Esophagus mucosa (tissue), 1 donor: ENCODE measurements around the gene CPZ. TPM values are rescaled to one million over a fixed set of nuclear protein-coding genes. Genes with fewer than 3 reads are reported as not detected.
A peak's percentile ranks its signal among the peaks of the same experiment; 100 is the strongest.
"Not testable (repeated sequence)": the region's sequence is repeated elsewhere in the genome, so short reads cannot be mapped to it uniquely, and the experiment has no call there.

Experiments used
- ATAC-seq: fragments of 200-7000 bp; cut with Tn5 transposase; one replicate; pipeline ENCODE4 v1.9.1; 2020
- total RNA-seq: library from RNA; stranded (reverse); gene quantifications from one replicate; pipeline ENCODE4 v1.2.4, GENCODE V29; 2023
- donor health status: DM: yes; HTN: yes; CAD: no.

Gene CPZ
- total RNA-seq, 1 donor from 2014 or later: 0.80 TPM

DNA sequence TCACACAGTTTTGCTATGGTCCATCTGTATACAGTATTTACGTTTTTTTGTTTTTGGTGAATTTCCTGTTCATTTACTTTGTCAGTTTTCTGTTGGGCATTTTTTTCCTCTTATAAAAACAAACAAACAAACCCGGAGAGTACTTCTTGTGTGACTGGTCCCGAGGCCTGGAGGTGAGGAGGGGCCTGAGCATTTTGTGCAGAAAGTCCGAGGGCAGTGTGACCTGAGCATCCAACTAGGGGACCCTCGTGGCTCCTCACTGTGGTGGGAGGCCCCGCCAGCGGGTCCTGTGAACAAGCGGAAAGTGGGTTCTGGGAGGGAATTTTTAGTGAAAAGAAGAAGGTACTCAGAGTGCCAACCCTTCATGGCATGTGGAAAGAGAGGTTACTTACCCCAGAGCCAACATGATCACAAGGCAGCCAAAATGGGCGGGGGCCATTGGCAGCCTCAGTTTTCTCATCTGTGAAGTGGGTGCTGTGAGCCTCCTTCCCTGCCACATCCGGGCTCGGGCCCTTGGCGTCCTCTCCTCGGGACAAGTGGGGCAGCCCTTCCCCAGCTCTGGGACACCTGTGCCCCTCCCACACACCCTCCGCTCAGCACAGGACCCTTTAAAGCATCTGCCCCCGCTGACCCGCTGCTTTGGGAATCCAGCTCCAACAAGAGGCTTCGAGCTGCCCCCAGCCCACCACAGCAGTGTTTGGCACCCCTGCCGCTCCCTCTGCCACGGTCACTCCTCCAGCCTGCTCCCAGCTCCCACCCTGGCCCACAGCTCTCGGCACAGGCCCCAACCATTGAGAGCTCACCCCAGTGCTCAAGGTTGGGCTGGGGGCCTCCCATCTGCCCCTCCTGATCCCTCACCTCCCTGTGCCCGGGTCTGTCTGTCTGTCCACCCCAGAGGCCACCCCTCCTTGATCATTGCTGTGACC is 35.2 kb upstream of the CPZ start:
- no peak for ATAC-seq

DNA sequence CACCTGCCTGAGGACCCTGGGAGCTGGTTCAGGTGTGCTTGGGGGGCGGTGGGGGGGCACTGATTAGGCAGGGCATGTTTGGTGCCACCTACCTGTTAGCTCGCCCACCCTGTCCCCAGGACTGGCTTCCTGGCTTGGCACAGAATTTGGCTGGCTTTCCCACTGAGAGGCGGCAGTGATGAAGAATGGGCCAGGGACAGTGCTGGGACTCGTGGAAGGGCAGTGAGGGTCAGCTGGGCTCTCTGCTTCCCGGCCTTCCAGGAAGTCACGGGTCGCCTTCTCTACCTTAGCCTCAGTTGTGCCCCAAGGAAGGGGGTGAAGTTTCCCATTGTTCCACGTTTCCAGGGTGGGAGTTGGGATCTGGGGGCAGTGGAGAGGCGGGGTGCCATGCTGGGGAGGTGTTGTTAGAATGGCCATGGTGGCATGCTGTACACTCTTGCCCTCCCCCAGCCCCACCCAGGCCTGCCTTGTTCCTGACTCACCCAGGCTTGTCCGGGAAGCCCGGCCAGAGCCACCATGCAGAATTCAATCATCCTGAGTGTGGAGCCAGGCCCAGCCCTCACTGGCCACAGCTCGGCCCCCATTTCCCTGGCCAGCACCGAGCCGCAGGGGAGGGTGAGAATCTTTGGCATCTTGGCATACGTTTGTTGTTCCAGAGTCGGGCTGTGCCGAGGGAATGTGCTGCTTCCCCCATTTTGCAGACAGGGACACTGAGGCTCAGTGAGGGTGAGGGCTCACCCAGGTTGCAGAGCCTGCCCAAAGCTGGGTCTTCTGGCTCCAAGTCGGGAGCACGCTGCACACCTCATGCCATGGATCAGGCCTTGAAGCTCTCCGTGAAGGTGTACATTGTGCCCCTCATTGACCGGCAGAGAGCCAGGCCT is 34.2 kb upstream of the CPZ start:
- ATAC-seq: peak; percentile 74

DNA sequence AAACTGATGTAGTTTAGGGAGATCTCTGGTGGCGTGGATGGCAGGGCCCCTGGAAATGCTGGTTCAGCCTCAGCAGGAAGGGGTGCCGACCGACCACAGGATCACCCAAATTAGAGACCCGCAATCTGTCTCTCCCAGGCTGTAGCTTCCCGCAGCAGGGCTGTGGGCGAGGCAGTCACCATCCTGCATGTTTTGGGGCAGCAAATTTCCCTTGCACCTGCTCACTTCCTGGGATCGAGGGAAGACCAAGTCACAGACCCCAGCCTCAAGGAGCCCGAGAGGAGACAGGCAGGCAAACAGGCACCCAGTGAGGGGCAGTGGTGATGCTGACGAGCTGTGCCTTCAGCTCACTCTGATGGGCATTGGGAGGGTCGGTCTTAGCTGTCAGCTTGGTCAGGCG is 33.6 kb upstream of the CPZ start:
- no peak for ATAC-seq

DNA sequence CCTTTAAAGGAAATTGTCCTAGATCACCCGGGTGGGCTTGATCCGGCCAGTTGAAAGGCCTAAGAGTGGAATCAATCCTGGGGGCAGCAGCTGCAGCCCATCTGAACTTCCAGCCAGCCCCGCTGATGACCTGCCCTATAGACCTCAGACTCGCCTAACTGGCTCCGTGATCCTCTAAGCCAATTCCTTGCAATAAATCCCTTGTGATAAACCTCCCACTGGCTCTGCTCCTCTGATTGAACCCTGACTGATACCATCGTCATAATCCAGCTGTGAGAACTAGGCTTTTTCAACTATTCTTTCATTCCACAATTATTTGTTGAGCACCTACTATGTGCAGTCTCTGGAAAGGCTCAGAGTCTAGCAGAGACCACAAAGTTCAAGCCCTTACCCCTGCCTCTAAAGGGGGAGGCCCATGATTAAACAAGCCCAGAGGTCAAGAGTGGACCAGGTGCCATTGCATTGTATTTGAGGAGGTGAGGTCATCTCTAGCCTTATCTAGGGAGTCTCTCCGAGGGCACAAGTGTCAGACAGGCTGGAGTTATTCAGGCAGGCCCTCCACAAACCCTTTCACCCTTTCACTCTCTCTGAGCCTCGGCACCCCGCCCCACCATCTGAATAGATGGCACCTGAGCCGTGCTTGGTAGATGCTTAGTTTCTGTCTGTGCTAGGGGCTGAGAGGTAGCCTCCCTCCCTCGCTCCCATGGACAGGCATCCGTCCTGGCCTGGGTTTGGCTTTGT is 32.9 kb upstream of the CPZ start:
- ATAC-seq: peak; percentile 72

DNA sequence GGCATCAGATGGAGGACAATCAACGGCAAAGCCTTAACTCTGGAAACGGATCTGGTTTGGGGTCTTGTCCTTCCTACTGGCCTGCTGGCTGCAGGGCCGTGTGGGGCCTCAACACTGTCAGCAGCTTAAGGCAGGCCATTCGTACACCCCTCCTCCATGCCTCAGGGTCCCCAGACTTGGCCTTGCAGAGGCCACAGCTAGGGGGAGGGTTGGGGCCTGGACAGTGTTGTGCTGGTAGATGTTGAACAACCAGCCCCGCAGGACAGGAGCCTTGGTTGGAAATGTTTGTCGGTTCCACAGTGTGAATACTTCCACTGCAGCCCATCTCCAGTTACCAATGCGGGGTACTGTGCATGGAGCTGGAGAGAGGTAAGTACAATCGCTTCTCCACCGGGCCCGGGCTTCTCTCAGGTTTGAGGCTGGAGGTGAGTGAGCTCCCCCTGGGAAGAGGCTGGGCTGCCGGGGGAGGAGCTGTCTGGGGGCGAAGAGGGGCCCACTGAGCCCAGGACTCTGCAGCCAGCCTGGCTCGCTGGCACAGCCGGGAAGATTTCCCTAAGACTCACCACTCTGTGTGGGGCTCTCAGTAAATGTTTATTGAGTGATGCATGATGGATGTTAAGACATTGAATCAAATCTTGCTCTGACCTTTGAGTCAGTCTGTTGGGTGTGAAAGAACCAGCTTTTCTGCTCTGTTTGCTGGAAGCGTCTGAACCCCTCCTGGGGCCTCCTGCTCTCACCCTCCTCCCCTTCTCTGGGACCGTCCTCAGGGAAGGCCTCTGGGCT is 32.1 kb upstream of the CPZ start:
- ATAC-seq: peak; percentile 74

DNA sequence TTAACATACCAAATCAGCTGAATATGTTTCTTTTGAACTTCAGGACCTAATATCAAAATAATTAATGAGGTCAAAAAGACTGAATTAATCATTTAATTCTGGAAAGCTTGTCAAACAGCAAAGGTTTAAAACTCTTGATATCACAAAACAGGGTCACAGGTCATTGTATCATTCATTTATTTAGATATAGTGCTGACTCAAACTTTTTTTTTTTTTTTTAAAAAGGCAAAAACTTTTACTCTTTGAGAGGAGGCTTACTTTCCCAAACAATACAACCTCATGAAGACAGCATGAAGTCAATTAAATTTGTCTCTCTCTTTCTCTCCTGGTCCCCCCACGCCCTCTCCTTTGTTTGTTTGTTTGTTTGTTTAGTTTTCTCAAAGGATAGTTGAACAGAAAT is 28.0 kb upstream of the CPZ start:
- ATAC-seq: no peak

DNA sequence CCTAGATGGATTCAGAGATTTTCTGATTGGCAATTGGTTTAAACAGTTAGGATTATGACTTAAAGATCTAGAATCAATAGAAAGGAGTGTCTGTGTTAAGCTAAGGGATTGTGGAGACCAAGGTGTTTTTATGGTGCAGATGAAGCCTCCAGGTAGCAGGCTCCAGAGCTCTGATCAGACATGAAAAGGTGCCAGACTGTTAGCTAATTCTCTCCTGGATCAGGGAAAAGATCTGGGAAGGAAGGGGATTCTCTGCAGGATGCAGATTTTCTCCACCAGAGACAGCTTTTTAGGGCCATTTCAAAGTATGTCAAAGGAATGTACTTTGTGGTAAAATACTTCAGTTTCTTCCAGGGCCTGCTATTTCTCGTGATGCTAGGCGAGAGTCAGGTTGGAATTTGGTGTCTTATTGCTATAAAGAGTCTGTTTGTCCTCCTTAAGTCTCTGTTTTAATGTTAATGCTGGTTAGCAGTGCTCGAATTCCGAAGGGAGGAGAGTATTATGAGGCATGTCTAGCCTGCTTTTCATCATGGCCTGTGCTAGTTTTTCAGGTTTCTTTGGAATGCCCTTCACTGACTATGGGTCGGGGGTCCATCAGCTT is 24.4 kb upstream of the CPZ start:
- ATAC-seq: no peak

DNA sequence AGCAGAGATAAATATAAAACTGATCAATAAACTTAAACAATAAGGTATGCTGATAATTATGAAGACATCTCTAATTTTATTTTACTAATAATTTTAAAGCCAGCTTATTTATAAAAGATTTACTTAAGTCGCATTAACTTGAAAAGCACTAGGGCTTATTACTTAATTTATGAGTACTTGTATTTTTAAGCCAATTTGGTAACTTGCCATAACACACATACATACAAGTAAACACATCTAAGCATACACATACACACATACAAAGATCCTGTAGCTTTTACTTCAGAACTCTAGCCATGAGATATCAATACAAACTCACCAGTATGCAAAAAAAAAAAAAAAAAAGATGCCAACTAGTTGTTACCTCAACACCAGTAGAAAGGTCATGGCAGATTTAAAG is 22.4 kb upstream of the CPZ start:
- ATAC-seq: no peak

DNA sequence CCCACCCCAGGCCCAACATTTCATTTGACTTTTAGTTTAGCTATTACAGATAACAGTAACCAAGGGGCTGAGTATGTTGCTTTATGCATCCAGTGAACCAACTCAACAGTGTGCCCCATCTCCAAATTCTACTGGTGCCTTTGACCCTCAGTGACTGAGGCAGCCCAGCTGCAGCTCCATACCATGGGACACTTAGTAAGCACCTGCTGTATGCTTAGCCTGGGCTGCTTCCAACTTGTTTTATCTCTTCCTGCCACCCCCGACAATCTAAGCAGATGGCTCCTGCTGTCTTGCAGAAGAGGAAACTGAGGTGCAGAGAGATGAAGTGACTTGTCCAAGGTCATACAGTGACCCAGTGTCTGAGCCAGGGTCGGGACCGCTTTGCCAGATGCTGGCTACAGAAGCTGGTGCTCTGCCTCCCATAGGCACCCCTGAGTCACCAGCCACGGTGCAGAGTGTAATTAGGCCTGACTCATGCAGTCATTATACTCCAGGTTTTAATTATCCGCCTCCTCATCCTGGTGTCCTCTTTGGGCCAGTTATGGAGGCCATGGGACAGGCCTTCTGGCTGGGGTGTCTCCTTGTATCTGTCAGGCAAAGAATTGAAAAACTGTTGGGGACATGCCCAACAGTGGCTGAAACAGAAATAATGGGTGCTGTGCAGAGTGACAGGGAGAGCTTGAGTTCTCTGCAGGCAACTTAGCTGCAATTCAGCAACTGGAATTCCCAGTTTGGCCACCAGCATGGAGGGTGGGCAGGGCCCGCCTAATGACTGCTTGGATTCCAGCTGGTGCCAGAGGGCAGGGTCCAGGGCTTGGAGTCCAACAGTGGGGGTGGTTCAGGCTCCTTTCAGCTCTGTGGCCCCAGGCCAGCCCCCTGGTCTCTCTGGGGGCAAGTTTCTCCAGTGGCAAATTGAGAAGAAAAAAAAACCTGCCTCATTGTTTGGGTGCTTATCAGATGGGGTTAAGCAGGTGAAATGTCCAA is 20.6 kb upstream of the CPZ start:
- ATAC-seq: peak; percentile 81

DNA sequence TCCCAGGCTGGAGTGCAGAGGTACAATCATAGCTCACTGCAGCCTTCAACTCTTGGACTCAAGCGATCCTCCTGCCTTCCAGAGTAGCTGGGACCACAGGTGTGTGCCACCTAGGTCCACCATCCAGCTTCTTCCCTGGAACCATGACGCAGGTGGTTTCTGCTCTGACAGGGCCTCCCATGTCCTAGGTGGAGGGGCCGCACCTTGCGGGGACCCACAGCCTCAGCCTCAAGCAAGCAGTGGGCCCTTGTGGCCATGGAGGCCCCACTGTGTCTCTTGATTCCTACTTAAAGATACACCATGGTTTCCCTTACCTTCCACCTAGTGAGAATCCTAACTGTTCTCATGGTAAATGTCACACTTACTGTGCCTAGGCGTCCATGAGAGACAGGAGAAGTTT is 19.3 kb upstream of the CPZ start:
- ATAC-seq: no peak

DNA sequence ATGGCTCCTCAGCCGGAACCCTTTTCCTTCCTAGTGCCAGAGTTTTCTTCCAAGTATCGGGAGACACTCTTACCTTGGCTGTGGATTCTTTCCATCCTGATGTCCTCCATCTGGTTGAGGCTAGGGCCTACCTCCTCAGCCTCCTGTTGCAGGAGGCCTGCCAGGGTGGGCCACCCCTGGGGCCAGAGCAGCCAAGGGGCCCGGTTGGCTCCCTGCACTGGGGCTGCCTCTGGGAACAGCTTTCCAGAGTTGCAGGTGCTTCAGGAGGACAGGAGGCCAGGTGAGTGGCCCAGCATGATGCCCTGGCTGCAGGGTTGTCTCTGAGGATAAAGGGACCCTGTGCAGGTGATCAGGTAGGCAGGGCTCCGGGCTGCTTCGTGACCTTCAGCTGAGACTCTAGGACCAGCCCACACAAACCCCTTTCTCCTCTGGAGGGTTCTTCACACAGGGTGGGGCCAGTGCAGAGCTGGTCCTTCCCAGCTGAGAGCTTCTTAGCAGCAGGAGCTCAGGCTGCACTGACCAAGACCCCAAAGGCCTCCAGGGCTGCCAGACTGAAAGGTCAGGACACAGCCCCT is 17.7 kb upstream of the CPZ start:
- ATAC-seq: no peak

DNA sequence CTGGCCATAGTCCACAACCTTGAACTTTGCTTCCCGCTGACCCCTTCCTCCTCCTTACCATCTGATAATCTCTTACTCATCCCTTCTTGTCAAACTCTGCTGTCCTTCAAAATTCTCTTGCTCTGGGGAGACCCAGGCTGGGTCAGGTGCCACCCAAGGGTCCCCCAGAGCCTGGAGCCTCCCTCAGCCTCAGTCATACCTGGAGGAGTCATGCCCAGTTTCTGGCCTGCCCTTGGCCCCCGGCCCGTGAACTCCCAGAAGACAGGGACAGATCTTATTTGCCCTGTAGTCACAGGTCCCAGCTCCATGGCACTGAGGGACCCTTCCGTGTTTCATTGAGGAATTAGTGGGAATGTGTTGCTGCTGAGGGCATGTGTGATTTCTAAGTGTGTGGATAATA is 17.1 kb upstream of the CPZ start:
- no peak for ATAC-seq

DNA sequence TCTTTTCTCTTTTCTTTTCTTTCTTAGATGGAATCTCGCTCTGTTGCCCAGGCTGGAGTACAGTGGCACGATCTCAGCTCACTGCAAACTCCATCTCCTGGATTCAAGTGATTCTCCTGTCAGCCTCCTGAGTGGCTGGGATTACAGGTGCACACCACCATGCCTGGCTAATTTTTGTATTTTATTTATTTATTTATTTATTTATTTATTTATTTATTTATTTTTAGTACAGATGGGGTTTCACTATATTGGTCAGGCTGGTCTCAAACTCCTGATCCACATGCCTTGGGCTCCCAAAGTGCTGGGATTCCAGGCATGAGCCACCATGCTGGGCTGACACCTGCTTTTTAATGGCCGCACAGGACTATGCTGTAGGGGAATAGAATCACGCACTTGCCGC is 16.0 kb upstream of the CPZ start:
- not testable (repeated sequence) for ATAC-seq

DNA sequence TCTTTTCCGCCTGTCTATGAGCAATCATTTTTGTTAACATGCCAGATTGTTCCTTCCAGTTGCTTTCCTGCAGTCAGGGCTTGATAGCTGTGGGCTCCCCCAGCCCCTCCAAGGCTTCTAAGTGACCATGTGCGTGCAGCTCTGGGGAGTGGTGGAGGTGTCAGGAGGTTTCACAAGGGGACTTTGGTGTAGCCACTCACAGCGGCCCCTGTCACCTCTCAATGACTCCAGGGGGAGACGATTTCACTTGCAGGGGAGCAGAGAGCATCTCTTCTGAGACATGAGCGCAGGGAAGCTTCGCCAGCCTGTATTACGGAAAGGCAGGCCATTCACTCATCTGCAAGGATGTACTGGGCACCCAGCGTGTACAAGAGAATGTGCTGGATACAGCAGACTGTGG is 15.5 kb upstream of the CPZ start:
- no peak for ATAC-seq

DNA sequence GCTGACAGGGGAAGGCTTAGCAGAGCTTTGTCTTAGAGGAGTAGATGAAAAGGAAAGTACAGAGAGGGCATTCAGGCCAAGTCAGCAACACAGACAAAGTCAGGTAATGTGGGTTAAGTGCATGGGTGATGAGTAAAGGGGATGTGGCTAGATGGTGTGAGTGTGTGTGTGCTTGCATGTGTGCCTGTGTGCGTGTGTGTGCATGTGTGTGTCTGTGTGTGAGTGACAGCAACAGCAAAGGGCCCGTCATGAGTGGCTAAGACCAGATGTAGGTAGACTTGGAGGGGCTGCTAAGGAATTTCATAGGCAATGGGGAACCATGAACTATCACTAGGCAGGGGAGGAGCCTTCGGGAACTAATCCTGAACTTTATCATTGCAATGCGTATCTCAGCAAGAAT is 14.6 kb upstream of the CPZ start:
- peak; percentile 44 for ATAC-seq

DNA sequence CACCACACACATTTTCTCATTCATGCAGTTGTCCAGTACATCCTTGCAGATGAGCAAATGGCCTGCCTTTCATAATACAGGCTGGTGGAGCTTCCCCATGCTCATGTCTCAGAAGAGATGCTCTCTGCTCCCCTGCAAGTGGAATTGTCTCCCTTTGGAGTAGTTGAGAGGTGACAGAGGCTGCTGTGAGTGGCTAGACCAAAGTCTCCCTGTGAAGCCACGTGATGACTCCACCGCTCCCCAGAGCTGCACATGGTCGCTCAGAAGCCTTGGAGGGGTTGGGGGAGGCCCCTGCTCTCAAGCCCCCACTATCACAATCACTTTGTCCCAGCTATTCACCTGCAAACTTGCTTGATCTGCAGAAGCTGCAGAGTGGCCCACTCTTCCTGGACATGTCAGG is 13.8 kb upstream of the CPZ start:
- ATAC-seq: no peak

DNA sequence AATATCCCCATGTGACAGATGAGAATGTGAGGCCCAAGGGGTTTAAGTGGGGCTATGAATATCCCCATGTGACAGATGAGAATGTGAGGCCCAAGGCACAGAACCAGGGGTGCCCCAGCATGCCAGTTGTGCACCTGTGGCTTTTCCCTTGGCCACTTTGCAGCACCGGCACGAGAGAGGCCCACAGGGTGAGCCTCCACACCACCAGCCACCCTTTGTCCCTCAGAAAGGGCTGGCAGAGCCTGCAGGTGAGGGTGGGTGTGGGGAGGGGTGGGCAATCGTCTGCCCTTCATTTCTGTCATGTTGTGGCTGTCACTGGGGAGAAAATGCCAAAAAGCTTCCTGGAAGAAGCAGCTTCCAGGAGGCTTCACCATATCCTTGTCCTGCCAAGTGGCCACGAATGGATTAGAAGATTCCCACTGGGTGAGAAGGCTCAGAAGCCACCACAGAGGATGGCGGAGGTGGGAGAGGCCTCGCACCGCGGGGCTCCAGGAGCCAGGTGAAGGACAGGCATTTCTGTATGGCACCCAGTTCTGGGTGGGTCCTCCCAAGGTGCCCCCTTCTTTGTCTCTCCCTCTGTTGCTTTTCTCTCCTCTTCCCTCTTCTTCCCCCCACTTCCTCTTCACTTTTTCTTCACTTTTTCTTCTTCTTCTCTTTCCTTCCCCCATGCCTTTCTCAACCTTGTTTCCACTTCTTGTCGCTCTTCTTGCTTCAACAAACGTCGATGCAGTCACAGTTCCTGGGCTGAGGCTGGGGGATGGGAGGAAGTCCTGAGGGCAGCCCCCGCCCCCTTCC is 12.8 kb upstream of the CPZ start:
- ATAC-seq: no peak

DNA sequence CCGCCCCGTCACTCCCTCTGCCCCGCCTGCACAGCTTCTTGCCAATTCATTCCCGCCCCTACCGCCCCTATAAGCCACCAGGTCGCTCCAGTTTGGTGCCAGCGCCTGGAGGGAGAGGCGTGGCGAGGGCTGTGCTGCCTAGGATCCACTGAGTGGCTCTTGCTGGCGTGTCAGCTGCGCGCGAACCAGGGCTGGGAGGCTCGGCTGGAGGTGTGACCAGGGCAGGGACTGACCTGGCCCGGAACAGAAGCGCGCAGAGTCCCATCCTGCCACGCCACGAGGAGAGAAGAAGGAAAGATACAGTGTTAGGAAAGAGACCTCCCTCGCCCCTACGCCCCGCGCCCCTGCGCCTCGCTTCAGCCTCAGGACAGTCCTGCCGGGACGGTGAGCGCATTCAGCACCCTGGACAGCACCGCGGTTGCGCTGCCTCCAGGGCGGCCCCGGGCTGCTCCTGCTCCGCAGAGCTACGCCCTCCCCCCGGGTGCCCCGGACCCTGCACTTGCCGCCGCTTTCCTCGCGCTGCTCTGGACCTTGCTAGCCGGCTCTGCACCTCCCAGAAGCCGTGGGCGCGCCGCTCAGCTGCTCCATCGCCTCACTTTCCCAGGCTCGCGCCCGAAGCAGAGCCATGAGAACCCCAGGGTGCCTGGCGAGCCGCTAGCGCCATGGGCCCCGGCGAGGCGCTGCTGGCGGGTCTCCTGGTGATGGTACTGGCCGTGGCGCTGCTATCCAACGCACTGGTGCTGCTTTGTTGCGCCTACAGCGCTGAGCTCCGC is 12.1 kb upstream of the CPZ start, which contains the start of gene GPR78:
TSS of gene GPR78 (plus strand) at position 72 of the 773 bp plus-strand sequence. CDS start at position 663, 591 bp downstream.
- peak; percentile 81 for ATAC-seq
